Spleen (tissue), 11 donors: ENCODE results near the gene ZMIZ1. TPM values are rescaled to one million over a fixed set of nuclear protein-coding genes. Genes with fewer than 3 reads are reported as not detected.

ENCODE experiments used
- DNase-seq: peaks from one replicate; pipeline ENCODE4 v3.0.0-alpha.2; 2020
- H3K27ac ChIP-seq, 8 donors: fragments of 200-600 bp; sonication (generic) in 7 of 8; 1 replicate in 4 of 8; 2 replicates in 4 of 8; pipeline versions ENCODE4 v1.5.0 to v1.8.0; 2016 to 2021; ENCODE audit warnings: inconsistent platforms in 4 of 8, mild to moderate bottlenecking in 4 of 8, moderate library complexity in 1 of 8
- H3K27me3 ChIP-seq, 7 donors: fragments of 200-600 bp; sonication (generic) in 6 of 7; replicated peaks in 1 of 7; 1 replicate in 4 of 7; 2 replicates in 3 of 7; pipeline versions ENCODE4 v1.5.0 to v1.8.0; 2016 to 2021; ENCODE audit warnings: inconsistent platforms in 3 of 7, mild to moderate bottlenecking in 1 of 7
- H3K36me3 ChIP-seq, 6 donors: fragments of 200-600 bp; sonication (generic) in 5 of 6; 1 replicate in 4 of 6; 2 replicates in 2 of 6; pipeline versions ENCODE4 v1.5.0 to v1.8.0; 2016 to 2021; ENCODE audit warnings: inconsistent platforms in 2 of 6
- H3K4me1 ChIP-seq, 6 donors: fragments of 200-600 bp; sonication (generic) in 5 of 6; 1 replicate in 3 of 6; 2 replicates in 3 of 6; pipeline versions ENCODE4 v1.5.0 to v1.8.0; 2016 to 2021; ENCODE audit warnings: inconsistent platforms in 3 of 6
- H3K4me3 ChIP-seq, 8 donors: fragments of 200-600 bp; sonication (generic) in 7 of 8; 1 replicate in 4 of 8; 2 replicates in 4 of 8; pipeline versions ENCODE4 v1.5.0 to v1.8.0; 2016 to 2021; ENCODE audit warnings: inconsistent platforms in 4 of 8, mild to moderate bottlenecking in 4 of 8, moderate library complexity in 2 of 8
- H3K9me3 ChIP-seq, 8 donors: fragments of 200-600 bp; sonication (generic) in 7 of 8; 1 replicate in 4 of 8; 2 replicates in 4 of 8; pipeline versions ENCODE4 v1.5.0 to v1.8.0; 2016 to 2021; ENCODE audit warnings: inconsistent platforms in 4 of 8
- POLR2A ChIP-seq, 3 donors: fragments of 450-650 bp; IDR thresholded peaks; one replicate each; pipeline ENCODE4 v1.5.1; 2017; ENCODE audit warnings: antibody characterized with exemption in 3 of 3, mild to moderate bottlenecking in 1 of 3
- POLR2AphosphoS5 ChIP-seq, 3 donors: sonication (generic); formaldehyde crosslinking; IDR thresholded peaks; one replicate each; pipeline ENCODE4 v1.5.1; 2017; ENCODE audit warnings: antibody characterized with exemption in 3 of 3
- WGBS, 5 donors: extraction: QIAGEN DNeasy Blood & Tissue Kit in 3 of 5; methylation state at CpG; one replicate each; pipeline versions ENCODE4 v1.1.5 to v1.1.7; 2013 to 2018; 5-methylcytosine and 5-hydroxymethylcytosine counted together
- intact Hi-C: fragments of 100-400 bp; cut with DNase I; formaldehyde crosslinking; loops from one replicate; pipeline ENCODE4 v1.15.0; 2023; ENCODE audit warnings: low total_unique reads
- polyA plus RNA-seq, 3 donors: library from polyadenylated mRNA; stranded (reverse); fragments of 200-250 nt; gene quantifications; one replicate each; pipeline ENCODE4 v1.2.1, GENCODE V29; 2013
- total RNA-seq, 7 donors: library from RNA; depleted of rRNA in 3 of 7; stranded (reverse); fragments of >200 nt in 3 of 7; fragmentation: NEBNext Ultra II Directional in 4 of 7; extraction: Animal tissue kit (Norgen Biotek cat#: 25700) in 4 of 7; gene quantifications; one replicate each; pipeline versions ENCODE4 v1.1.0 to v1.2.1, GENCODE V29; 2016 to 2021
- TF ChIP-seq, protein P1 (sequence below), 11 experiments: fragments of 200-600 bp in 7 of 11; fragments of 450-650 bp in 4 of 11; sonication (generic) in 4 of 11; IDR thresholded peaks in 8 of 11; conservative IDR thresholded peaks in 3 of 11; 1 replicate in 7 of 11; 2 replicates in 4 of 11; pipeline versions ENCODE4 v1.4.0 to v1.8.0; 2016 to 2021; ENCODE audit warnings: antibody characterized with exemption in 11 of 11, inconsistent platforms in 4 of 11, mild to moderate bottlenecking in 1 of 11
- donor health status: healthy with polysubstance abuse.
- donor health status: DM: no; HTN: no; CAD: no; lungs with moderate emphysema.
- donor health status: DM: no; HTN: no; CAD: no.
- donor health status: Bipolar disorder and iron deficiency.
- donor health status: healthy.
- donor health status: DM: no; HTN: no; CAD: no.
- donor health status: DM: yes; HTN: yes; CAD: no.

Gene ZMIZ1
- total and polyA plus RNA-seq, 10 donors: 10.7 to 210 (median 125) TPM

DNA sequence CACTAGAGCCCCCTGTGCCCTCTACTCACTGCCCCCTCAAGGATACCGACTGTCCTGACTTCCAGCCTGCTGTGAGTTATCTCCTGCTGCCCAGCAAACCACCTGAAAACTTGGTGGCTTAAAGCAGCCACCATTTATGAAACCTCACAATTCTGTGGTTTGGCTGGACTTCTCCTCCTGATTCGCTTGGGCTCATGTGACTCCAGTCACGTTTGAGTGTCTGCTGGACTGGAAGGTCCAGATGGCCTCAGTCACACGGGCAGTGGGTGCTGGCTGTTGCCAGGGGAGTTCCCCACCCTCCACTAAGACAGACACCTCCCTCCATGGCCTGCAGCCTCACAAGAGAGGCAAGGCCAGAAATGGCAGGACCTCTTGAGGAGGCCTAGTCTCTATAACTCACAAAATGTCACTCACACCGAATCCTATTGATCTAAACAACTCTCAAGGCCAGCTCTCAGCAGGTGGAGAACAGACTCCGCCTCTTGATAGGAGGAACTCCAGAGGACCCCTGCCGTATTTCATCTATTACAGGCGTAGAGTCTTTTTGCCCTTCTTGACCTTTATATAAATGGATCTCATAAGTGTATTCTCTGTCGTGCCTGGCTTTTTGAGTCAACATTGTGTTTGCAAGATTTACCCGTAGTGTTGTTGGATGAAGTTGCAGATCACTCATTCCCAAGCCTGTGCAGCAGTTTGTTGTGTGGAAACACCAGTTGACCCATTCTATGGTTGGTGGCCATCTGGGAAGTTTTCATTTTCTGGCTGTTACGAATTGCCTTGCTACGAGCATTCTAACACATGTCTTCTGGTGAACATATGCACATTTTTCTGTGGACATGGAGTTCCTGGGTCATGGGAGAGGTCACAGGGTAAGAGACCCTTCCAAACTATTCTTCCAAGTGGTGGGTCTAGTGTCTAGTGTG lies 48.3 kb downstream of the ZMIZ1 start:
- no peak overlapping the region for H3K4me3 ChIP-seq
- DNase-seq: peak; percentile 76
- H3K27me3 ChIP-seq: no peaks in the 10 kb centered on the region
- H3K36me3 ChIP-seq: peaks cover 0 to 36% (median 5%) of the 10 kb centered on the region in 6 donors
- intact Hi-C loops: no loop called here
- TF ChIP-seq, protein P1, sequence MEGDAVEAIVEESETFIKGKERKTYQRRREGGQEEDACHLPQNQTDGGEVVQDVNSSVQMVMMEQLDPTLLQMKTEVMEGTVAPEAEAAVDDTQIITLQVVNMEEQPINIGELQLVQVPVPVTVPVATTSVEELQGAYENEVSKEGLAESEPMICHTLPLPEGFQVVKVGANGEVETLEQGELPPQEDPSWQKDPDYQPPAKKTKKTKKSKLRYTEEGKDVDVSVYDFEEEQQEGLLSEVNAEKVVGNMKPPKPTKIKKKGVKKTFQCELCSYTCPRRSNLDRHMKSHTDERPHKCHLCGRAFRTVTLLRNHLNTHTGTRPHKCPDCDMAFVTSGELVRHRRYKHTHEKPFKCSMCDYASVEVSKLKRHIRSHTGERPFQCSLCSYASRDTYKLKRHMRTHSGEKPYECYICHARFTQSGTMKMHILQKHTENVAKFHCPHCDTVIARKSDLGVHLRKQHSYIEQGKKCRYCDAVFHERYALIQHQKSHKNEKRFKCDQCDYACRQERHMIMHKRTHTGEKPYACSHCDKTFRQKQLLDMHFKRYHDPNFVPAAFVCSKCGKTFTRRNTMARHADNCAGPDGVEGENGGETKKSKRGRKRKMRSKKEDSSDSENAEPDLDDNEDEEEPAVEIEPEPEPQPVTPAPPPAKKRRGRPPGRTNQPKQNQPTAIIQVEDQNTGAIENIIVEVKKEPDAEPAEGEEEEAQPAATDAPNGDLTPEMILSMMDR (IDR thresholded peaks at IDR 0.05 in 8 of 11, conservative IDR thresholded peaks at IDR 0.05 in 3 of 11): no peak
- TF ChIP-seq POLR2AphosphoS5 (IDR thresholded peaks at IDR 0.05): peak in 2 of 3 donors; percentile 29 to 59
- 48 to 61% (median 55%) methylated on average over 12 of the region's 12 CpGs for WGBS, 5 donors
- H3K4me1 ChIP-seq: peaks cover 14 to 89% (median 55%) of the 10 kb centered on the region in 6 donors
- H3K27ac ChIP-seq: peak overlapping the region in 3 of 8 donors; percentile 28 to 53 (median 41)
- no peaks in the 10 kb centered on the region for H3K9me3 ChIP-seq

DNA sequence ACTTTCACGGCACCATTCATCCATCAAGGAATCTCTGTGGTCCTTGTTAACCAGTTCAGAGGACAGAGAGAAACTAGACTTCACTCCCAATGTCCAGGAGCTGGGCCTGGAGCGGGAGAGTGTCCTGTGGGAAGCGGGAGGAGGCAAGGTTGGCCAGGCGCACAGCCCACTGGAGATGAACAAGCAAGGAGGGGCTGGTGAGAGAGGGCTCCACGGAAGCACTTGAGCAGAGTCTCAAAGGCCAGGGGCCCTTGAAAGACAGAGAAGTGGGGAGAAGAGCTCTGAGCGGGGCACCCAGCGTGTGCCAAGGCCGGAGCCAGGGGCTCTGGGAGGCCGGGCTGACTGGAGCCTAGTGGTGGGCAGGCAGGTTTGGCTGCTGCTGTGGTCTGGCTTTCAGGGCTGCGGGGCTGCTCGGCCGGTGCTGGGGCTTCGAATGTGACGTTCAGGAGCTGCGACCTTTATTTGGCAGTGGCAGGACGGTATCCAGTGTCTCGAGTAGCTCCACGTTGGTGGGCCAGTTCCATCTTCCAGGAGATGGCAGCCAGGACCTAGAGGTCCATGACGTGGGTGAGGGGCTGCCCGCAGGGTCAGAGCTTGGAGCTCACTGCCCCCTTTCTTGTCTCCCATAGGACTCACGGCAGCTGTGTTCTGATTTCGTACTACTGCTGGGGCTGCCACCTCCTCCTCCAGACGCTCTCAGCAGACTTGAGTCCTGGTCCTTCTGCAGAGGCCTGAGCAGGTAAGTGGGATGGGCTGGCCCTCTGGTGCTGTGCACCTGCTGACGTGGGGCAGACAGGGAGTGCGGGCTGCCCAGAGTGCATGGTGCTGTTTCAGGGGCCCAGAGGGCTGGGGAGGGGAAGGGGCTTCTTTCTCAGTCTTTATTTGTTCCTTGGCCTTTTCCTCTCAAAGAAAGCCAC lies 49.8 kb downstream of the ZMIZ1 start:
- peaks cover 8 to 82% (median 49%) of the 10 kb centered on the region in 6 donors for H3K4me1 ChIP-seq
- H3K27me3 ChIP-seq: no peaks in the 10 kb centered on the region
- intact Hi-C loops: no loop called here
- TF ChIP-seq, protein P1 (IDR thresholded peaks at IDR 0.05 in 8 of 11, conservative IDR thresholded peaks at IDR 0.05 in 3 of 11): no peak
- TF ChIP-seq POLR2A (IDR thresholded peaks at IDR 0.05): no peak
- TF ChIP-seq POLR2AphosphoS5 (IDR thresholded peaks at IDR 0.05): peak in 1 of 3 donors; percentile 16
- no peaks in the 10 kb centered on the region for H3K9me3 ChIP-seq
- DNase-seq: peak; percentile 72
- 87 to 92% (median 88%) methylated on average over 20 to 25 of the region's 25 CpGs for WGBS, 5 donors
- peaks cover 0 to 50% (median 9%) of the 10 kb centered on the region in 6 donors for H3K36me3 ChIP-seq
- H3K27ac ChIP-seq: peak overlapping the region in 1 of 8 donors; percentile 22
- no peak overlapping the region for H3K4me3 ChIP-seq

DNA sequence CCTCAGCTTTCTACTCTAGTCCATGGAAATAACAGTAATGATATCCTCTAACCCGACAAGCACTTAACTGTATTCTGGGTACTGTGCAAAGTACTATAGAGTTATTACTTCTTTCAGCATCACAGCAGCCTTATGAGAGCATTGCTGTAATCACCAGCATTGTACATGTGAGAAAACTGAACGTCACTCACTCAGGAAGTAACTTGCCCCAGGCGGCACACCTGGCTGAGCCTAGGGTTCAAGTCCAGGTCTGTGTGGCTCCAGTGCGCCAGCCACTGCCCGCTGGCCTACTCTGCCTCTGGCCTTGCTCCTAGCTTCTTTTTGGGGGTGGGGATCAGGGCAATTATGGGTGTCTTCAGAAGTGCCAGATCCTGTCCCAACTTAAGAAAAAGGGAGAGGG lies 50.5 kb downstream of the ZMIZ1 start:
- Histone ChIP-seq H3K4me3 (no peak overlapping the region), H3K27ac (no peak overlapping the region), H3K4me1 (peaks cover 8 to 83% (median 47%) of the 10 kb centered on the region in 6 donors), H3K9me3 (no peaks in the 10 kb centered on the region), H3K27me3 (no peaks in the 10 kb centered on the region), H3K36me3 (peaks cover 0 to 58% (median 9%) of the 10 kb centered on the region in 6 donors)
- intact Hi-C loops: no loop called here
- TF ChIP-seq POLR2A (IDR thresholded peaks at IDR 0.05): no peak
- TF ChIP-seq, protein P1 (IDR thresholded peaks at IDR 0.05 in 8 of 11, conservative IDR thresholded peaks at IDR 0.05 in 3 of 11): no peak
- no peak for TF ChIP-seq POLR2AphosphoS5 (IDR thresholded peaks at IDR 0.05)
- 69 to 84% (median 76%) methylated on average over 3 to 5 of the region's 5 CpGs for WGBS, 5 donors
- no peak for DNase-seq
